NCI-H69 (cell line): ENCODE measurements around the gene LRRC49.
A peak's percentile ranks its signal among the peaks of the same experiment; 100 is the strongest.

Source experiments
- DNase-seq: peaks from one replicate; lab custom pipeline; 2025; lab: John Stamatoyannopoulos, UW

Gene LRRC49

DNA sequence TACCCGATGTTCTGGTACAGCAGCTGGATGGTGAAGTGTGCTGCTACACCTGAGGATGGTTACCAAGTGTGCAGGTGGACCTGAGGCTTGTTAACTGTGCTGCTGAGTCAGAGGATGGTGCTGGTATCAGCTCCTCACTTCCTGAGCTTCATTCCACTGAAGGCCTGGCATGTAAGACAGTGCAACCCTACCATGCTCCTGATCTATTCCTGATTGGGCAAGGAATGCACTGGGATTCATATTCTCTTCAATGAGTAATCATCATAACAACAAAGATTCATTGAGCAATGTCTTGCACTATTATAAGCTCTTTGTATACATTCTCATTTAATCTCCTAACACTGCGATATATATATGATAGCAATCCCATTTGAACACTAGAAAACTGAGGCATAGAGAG is 159.7 kb downstream of the LRRC49 start:
- DNase-seq, result no peak

DNA sequence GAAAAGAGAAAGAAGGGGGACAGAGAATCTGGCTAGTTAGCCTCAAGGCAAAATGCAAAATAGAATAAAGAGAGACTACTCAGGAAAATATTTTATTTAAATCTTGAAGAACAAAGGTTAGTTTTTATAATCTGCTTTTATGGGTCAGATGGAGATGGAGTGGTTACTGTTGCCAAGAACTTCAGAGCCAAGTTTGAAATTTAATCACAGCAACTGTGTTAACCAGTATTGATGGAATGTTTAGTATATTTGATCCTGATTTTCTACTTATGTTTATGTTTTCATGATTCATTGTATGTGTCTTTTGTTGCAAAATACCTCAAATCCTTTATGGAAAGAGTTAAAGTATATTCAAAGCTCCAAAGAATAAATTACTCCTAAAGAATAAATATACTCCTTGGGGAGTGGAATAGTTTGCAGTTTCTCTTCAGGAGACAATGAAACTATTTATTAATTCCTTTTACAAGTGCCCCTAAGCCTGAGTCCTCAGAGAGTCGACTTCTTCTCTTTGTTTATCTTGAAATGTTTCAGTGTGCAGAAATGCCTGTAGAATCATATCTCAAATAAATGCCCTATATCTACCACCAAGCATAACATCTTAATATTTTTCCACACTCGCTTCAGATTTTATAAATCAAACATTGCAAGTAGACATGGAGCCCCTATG is 161.8 kb downstream of the LRRC49 start:
- DNase-seq, result no peak

DNA sequence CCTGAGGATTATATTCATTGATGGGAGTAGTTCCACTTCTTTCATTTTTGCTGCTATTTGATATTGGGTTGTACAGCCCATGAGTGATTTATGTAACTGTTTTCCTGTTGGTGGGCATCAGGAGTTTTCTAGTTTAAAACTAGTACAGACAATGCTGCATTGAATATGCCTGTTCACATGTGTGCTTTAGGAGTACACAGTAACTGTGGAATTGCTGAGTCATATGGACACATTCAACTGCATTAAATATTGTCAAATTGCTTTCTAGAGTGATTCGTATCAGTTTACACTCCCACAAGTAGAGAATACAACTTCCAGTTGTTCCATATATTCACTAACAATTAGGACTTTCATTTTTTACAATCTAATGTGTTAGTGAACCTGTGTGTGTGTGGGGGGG is 162.8 kb downstream of the LRRC49 start:
- no peak for DNase-seq

DNA sequence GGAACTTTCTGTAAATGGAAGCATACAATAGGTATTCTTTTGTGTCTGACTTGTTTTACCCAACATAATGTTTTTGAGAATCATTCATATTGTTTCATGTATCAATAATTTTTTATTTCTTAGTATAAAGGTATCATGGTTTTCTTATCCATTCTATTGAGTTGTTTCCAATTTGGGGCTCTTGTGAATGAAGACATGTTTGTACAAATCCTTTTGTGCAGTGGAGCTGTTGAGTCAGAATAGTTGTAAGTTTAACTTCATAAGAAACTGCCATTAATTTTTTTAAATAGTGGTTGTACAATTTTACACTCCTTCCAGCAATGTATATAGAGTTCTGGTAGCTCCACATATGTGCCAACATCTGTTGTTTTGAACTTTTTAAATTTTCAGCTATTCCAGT is 163.5 kb downstream of the LRRC49 start:
- no peak for DNase-seq

- no peak for DNase-seq
Measured at GRCh38 chr15:71057143-71057542, 164.5 kb downstream of the LRRC49 start.

DNA sequence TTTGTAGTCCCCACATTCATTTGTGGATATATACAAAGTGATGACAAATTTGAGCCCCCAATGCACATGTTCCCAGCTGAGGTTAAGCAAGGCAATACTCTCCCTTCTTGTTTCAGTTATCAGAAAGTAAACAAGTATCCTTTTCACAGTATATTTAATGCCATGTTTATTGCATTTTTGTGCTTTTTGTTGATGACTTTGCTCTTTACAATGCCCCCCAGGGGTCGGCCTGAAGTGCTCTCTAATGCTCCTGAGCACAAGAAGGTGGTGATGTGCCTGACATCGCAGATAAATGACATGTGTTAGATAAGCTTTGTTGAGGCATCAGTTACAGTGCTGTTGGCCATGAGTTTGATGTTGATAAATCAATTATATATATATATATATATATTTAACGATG is 165.0 kb downstream of the LRRC49 start:
- DNase-seq, result no peak

DNA sequence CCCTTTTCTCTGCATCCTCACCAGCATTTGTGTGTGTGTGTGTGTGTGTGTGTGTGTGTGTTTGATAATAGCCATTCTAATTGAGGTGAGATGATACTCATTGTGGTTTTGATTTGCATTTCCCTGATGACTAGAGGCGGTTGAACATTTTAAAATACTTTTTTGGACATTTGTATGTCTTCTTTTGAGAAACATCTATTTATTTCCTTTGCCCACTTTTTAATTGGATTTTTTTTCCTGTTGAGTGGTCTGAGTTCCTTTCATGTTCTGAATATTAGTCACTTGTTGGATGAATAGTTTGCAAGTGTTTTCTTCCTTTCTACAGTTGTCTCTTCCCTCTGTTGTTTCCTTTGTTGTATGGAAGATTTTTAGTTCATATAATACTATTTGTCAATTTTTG is 168.4 kb downstream of the LRRC49 start:
- DNase-seq, result no peak

DNA sequence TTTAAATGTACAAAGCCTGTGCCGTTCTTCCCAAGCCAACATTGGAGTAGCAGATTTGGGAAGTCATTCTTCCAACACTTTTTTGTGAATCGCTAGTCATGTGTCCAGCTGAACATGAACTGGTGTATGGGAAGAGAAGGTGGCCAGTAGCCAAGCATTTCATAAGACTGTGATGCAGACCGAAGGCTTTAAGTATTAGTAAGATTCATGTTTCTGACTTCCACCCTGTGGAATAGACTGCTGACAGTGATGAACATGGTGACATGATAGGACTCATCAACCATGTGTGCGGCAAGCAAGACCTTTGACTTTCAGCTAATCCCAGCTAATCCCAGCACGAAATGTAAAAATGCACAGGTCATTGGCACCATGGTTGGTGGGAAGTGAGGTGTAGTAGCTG is 174.4 kb downstream of the LRRC49 start:
- no peak for DNase-seq

DNA sequence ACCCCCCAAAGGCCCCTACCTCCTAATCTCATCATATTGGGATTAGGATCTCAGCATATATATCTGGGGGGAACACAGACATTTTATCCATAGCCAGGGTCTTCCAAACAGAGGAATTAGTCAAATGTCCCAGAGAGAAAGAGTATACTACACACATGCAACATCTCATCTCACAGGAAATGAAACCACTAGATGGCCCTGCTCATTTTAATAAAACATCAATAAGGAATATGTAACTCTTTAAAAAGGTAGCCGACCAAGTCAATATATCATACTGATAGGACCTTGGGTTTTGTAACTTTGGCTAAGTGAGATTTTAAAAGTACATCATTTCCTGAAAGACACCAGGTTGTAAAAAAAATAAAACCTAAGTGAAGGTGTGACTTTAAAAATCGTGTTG is 177.1 kb downstream of the LRRC49 start:
- DNase-seq, result no peak

GRCh38 chr15:71071529-71071928 is 178.9 kb downstream of the LRRC49 start:
- DNase-seq, result no peak

- DNase-seq, result no peak
Measured at GRCh38 chr15:71072423-71072822, 179.8 kb downstream of the LRRC49 start.

DNA sequence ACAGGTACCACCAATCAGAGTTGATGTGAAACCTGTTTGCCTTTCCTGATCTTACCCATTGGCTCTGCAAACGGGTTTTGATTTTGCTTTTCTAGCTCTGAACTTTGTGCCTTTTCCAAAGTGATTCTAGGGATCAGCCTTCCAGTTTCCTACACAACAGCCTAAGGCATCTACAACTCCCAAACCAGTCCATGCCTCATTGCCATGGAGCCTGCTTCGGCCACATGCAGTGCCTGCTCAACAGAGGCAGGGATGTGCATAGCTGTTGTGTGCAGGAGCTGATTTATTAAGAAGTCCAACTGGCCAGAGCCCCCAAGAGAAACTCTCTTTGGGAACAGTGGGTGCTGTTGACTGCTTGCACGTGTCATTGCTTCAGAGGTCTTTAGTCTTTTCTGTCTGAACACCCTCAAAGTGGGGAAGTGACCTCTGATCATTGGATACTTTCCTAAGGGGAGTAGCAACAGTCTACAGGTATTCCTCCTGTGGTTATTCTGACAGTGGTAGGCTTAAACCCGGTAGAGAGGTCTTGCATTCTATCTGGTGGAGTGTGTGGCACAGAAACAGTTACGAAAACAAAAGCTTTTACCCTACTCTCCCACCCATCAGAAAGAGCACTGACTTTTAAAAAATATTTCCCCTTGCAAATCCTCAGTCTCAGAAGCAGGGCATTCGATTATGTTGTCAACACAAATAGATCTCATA is 186.0 kb downstream of the LRRC49 start:
- no peak for DNase-seq

DNA sequence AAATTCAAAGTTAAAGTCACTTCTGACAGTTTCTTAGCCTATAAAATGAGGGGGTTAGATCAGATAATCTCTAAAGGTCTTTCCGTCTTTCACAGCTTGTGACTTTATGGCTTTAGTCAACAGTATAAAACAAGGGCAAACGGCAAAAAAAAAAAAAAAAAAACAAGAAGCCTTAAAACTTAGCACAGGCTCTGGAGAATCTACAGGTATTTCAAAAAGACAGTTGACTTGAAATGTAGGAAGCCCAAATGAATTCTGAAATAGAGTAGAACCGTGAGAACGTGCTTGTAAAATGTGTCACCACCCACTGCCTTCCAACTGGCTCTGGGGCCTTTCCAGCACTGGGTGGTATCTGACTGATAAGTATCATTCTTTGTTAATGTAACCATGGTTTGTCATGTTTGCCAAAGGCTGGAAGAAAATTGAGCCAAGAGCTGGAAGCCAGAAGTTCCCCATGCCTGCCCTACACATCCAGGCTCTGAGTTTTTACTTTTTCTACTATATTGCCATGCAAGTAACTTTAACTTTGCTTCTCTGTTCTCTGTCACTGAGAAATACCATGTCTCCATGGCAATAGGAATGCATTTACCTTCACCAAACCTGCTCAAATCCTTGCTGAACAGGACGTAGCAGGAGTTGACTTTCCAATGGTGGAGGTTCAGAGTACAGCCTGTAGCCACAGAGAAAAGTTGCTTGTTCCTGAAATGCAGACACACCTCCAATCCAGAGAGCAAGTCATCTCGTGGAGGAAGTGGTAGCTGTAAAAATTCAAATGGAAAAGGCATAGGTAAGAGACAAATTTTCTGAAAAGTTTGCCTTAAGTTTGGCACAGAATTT is 186.8 kb downstream of the LRRC49 start:
- no peak for DNase-seq

DNA sequence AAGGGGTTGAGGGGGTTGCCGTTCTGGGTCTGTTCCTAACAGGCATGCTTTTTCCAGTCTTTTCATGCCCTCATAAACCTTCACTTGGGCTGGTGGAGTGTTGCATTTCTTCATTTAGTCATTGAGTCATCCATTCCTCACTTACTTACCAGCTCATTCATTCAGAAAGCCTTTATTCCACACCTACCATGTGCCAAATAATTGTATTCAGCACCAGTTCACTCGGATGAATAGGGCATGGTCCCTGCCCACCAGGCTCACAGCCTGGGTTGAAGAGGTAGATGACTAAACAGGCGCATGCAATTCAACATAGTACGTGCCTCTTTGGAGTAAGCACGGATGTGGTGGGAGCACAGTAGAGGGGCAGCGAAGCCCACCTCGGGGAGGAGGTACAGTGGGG is 187.5 kb downstream of the LRRC49 start:
- DNase-seq, result no peak

DNA sequence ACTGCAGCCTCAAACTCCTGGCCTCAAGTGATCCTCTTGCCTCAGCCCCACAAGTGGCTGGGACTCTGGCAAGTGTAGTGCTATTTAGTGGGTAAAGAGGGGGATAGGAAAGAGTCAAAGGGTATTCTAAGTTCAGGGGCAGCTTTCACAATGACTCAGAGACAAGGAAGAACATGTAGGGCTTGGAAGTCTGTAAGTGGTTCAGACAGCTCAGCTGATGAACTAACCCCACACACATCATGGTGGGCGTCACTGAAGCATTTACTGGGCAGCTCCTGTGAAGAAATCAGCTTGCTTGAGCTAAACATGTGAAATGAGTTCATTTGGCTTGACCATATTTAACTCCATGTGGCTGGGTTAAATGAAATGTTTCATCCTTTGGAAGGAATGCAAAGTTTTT is 188.1 kb downstream of the LRRC49 start:
- no peak for DNase-seq

GRCh38 chr15:71082803-71083202 is 190.2 kb downstream of the LRRC49 start:
- DNase-seq, result no peak

- DNase-seq, result no peak
Measured at GRCh38 chr15:71083349-71083748, 190.7 kb downstream of the LRRC49 start.

DNA sequence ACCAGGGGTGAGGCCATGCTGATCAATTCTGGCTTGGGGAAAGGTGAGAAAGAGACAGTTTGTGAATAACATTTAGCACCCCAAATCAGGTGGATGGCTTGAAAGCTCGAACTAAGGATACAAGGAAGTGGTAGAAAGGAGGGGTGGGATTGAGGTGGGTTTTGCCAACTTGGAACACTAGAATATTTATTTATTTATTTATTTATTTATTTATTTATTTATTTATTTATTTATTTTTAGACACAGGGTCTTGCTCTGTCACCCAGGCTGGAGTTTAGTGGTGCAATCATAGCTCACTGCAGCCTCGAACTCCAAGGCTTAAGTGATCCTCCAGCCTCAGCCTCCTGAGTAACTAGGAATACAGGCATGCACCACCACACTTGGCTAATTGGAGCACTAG is 191.6 kb downstream of the LRRC49 start:
- DNase-seq, result no peak

DNA sequence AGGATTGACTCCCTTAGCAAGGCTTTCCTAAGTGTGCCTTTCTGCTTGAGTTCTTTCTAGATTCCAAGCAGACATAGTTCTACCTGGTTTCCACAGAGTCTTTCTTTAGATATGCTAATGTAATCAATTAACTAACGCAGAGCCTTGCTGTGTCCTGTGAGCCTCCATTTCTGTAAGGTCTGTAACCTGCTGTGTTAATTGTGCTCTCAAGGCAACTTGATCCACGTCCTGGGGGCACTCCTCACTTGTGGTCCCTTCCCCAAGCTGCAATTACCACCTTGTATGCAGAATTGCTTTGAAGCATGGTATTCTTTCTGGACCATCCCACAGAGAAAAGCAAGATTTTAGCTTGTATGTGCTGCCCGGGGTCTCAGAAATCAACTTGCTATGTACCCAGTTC is 193.2 kb downstream of the LRRC49 start:
- DNase-seq, result peak; percentile 88

DNA sequence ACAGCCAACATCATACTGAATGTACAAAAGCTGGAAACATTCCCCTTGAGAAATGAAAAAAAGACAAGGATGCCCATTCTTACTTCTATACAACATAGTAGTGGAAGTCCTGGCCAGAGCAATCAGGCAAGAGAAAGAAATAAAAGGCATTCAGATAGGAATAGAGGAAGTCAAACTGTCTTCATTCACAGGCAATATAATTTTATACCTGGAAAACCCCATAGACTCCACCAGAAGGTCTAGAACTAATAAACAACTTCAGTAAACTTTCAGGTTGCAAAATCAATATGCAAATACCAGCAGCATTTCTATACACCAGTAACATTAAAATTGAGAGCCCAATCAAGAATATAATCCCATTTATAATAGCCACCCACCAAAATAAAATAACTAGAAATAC is 195.5 kb downstream of the LRRC49 start:
- no peak for DNase-seq

- no peak for DNase-seq
Measured at GRCh38 chr15:71088683-71089082, 196.1 kb downstream of the LRRC49 start.

GRCh38 chr15:71089801-71090200 is 197.2 kb downstream of the LRRC49 start:
- no peak for DNase-seq

DNA sequence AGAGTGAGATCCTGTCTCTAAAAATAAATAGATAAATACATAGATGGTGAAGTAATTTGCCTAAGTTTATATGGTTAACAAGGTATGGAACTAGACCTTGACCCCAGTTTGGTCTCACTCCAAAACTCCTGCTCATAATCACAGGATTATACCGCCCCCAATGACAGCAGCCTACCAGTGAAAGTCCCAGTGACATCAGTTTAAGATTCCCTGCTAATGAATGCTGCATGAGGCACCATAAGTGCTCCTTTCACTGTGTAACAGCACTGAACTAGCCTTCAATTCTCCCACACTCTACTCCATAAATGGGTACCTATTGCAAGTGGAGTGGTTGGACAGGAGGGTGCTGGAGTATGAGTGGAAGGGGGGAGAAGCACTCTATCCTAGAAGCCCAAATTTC is 199.0 kb downstream of the LRRC49 start:
- DNase-seq, result no peak
